GM19099 (cell line): Measurements from ENCODE around the gene RCAN3.

Experiments used
- POLR2A ChIP-seq: IDR thresholded peaks from 3 replicates; pipeline ENCODE4 v1.6.1; 2011; ENCODE audit warnings: low read depth; ENCODE audit not compliant: insufficient read length; ENCODE audit errors: extremely low read depth

Gene RCAN3

DNA sequence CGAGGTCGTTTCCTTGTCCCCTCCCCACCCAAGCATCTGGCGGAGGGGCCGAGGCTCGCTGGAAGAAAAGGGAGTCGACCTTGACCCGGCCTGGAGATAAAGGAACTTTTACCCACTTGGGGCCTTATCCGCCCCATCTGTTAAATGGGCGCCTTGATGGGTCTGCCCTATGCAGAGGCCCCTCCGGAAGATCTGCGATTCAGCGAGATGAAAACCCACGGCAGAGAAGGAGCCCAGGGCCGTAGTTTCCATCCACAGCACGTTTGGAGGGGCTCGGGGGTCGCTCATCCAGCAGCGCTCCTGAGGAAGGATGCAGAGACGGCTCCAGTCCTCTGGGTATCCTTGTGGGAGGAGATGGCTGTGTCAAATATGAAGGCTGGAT, 53.8 kb downstream of the RCAN3 start:
- TF ChIP-seq POLR2A, result no peak

DNA sequence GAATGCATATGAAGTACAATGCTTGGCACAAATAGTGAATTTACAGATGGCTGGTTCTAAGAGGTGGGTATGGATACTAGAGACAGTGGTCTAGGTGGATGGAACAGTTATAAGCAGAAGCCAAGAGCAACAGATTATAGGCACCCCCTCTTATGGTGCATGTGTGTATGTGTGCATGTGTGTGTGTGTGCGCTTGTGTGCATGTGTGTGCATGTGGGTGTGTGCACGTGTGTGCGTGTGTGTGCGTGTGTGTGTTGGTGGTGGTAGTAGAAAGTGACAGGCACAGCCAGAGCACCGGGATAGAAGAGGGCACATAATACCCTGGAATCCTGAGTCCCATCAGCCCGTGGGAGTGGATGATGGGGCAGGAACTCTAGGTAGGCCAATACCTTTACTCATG, 54.6 kb downstream of the RCAN3 start:
- no peak for TF ChIP-seq POLR2A

DNA sequence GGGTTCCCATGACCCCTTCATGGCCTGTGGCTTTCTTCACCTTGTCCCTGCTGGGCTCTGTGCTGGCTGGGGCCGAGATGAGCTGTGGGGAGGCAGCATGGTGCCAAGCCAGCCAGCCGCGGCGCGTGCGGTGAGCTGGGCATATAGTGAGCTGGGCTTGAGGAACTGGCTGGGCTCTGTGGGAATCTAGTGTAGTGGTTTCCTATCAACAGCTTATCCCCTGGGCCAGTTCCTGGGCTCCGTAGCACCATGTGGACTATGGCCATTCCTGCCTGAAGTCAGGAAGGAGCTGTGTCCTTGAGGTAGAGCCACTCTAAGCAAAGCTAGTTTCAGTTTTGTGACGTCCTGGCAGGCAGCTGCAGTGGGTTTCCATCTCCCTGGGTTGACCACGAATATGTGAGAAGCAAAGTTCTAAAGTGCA, 55.1 kb downstream of the RCAN3 start:
- TF ChIP-seq POLR2A, result no peak

DNA sequence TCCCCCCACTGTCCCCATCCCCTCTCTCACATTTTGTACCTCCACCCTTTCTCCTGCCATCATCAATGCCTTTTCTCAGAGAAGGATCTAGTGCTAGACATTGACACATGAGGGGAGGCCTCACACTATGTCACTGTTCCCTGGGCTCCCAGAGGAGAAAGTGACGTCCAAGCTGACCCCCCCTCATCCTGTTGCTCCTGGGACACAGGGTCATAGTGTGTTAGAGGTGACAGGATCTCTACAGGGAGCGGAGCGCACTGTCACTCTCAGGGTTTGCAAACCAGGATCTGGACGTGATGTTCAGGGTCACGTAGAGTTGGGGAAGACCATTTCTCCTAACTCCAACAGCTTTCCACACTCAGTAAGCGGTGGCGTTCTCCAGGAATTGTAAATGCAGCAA, 55.8 kb downstream of the RCAN3 start:
- no peak for TF ChIP-seq POLR2A

DNA sequence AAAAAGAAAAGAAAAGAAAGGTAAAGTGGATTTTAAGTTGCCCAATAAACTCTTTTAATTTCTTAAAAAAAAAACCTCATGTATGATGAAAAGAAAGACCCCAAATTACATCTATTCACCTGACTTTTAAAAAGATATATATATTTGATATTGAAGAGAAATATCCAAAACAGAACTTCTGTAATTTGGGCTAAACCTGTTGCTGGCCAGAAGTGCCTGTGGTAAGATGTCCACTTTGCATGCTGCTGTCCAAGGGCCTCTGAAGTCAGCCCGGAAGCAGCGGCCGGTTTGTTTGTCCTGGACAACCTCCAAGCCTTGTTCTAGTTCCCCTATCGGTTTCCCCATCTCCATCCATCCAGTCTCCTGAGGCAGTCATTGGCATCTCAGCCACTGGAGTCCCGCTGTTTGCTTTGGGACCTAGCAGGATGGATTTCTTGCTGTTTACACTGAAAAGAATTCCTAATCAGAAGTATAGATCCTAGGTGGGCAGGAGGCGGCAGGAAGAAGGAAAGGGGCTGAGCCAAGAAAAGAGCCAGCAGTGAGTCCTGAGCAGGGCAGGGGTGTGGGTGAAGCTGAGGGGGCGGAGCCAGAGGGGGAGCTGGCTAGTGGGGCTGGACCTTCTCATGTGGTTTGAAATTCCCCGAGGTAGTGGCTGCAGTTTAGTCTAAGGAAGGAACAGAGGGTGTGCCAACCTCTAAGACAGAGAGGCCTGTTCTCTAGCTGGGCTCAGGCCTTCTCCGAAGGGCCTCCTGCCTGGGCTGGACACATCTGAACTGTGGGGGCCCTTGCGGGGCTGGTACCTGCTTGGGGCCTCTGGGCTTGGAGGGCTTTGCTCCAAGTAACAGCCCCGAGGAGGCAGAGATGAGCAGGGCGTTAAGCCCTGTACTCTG, 56.5 kb downstream of the RCAN3 start:
- no peak for TF ChIP-seq POLR2A

DNA sequence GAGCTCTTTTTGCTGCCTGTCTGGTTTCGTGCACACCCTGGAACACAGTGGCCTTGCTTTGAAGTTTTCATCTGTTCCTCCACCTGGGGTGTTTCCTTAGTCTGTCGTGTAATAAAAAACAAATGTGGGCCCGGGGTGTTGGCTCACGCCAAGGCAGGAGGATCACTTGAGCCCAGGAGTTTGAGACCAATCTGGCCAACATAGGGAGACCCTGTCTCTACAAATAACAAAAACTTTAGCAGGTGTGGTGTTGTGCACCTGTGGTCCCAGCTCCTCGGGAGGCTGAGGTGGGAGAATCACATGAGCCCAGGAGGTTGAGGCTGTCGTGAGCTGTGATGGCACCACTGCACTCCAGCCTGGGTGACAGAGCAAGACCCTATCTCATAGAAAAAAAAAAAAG, 57.7 kb downstream of the RCAN3 start:
- no peak for TF ChIP-seq POLR2A

DNA sequence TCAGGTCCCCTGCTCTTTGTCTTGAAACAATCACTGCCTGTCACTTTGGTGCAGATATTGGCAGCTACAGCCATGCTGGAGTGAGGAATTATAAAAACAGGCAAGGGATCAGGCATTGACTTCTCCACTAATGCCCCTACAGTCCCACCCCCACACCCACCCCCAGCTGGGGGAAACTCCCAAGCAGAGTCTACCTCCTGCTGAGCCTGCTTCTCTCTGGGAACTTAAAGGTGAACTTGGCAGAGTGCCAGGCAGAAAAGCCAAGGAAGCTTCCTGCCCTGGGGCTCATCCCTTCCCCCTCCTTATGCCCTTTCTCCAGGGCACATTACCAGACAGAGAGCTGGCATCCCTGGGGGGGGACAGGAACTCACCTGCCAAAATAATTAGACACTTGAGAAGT, 60.0 kb downstream of the RCAN3 start:
- no peak for TF ChIP-seq POLR2A

DNA sequence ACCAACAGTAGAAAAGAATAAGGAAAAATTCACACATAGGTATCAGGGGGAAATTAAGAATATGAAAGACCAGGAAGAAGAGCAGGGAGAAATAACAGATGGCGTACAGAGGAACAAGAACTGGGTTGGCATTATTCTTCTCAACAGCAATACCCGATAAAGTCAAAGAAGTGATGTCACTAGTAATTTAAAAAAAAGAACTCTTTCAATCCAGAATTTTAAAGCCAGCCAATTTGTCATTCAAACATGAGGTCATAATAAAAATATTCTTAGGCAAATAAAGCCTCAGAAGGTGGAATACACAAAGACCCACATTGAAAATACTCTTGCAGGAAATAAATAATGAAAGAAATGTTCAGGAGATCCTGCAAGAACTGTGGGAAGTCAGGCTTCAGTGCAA, 62.1 kb downstream of the RCAN3 start:
- no peak for TF ChIP-seq POLR2A

DNA sequence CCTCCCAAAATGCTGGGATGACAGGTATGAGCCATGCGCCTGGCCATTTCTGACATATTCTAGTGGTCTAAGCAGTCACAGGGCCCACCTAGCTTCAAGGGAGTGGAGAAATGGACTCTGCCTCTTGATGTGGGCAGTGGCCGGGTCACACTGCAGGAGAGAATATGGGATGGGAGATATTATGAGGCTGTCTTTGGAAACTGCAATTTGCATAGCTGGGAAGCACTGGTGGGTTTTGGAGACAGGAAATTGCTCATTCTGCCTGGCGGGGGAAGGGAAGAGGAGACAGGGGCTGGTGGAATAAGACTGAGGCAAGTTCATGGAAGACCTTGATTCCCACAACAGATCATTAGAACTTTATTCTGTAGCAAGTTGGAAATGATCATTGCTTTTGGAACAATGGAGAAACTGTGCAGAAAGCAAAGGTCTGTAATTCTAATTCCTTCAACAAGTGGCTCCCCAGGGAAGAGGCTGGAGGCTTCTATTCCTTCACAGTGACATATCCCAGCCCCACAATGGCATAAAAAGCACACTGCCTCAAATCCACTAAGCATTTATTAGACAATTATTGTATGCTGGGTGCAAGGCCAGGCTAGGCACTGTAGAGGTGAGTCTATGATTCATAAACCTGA, 63.7 kb downstream of the RCAN3 start:
- no peak for TF ChIP-seq POLR2A

DNA sequence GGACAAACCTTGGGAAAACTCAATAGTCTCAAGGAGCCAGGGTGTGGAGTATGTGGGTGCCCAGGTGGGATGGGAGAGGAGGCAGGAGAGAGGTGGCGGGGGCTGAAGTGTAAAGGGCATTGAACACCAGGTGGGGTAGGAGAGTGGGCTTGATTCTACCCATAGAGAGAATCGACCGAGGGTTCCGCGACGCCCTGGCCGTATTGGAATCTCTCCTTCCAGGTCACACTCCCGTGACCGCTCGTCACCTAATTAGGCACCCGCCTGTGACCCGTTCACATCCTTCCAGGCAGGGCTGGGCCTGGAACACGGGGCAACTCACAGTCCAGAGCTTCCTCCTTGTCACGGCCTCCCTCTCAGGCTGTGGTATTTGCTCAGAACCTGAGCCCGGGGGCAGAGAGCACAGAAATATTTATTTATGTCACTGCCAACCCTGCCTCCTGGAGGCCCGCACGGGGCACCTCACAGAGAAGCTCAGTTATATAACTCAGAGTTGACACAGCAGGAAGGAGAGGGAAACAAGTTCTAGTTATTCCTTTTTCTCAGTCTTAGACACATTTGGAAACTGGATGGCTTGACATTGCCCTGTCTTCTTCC, 65.3 kb downstream of the RCAN3 start:
- no peak for TF ChIP-seq POLR2A

DNA sequence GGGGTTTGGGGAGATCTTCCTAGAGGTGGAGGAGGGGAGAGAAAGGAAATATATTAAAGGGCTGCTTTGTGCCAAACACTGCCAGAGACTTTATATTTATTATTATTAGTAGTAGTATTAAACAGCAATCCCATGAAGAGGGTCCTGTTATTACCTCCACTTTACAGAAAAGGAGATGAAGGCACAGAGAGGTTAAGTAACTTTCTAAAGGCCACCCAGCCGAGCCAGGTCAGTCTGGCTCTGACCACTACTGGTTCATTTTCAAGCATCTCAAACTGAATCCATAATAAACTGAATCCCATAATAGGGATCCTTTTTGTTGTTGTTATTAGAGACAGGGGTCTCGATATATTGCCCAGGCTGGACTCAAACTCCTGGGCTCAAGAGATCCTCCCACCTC, 65.8 kb downstream of the RCAN3 start:
- TF ChIP-seq POLR2A, result no peak

DNA sequence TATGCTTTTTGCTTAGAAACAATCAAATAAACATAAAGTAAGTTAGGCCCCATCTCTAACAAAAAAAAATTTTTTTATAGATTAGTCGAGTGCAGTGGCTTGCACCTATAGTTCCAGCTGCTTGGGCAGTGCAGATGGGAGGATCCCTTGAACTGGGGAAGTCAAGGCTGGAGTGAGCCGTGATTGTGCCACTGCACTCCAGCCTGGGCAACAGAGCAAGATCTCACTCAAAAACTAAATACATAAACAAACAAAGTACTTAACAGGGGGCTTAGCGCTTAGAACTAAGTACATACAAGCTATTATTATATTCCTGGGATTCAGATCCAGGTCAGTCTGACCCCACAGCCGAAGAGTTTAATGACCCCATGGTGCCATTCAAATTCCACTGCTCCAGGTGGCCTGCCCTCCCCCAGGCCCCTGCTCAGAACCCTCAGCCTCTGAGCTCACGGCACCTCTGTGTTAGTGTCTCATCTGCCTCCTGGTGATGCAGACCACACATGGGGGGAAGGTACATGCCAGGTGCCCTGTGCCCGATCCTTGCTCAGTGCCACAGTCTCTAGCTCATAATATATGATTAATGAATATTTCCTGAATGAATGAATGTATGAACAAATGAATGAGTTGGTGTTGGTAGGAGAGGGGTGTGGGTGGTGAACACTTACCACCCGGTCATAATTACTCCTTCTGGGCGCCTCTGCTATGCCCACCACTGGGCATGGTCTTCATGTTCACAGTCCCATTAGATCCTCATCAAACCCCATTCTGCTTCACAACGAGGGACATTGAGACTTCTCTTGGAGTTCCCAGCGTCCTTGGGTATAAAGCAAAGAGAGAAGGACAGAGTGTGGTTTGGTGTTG, 67.9 kb downstream of the RCAN3 start:
- TF ChIP-seq POLR2A, result no peak

DNA sequence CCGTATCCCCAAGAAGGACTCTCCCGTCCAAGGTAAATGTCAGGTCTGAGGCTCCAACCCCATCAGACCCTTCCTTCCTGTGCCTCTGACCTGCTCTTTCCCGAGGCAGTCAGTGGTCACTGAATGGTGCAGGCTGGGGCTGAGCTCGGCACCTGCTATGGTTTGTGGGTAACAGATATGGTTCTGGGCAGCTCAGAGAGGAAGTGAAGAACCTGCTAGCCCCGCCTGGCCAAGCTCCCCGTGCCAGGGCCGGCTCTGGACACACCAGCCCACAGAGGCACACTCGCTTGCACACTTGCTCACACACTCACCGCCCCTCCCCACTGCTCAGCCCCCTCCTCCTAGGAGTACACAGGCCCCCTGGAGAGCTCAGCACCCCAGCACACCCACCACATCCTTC, 69.7 kb downstream of the RCAN3 start:
- no peak for TF ChIP-seq POLR2A

DNA sequence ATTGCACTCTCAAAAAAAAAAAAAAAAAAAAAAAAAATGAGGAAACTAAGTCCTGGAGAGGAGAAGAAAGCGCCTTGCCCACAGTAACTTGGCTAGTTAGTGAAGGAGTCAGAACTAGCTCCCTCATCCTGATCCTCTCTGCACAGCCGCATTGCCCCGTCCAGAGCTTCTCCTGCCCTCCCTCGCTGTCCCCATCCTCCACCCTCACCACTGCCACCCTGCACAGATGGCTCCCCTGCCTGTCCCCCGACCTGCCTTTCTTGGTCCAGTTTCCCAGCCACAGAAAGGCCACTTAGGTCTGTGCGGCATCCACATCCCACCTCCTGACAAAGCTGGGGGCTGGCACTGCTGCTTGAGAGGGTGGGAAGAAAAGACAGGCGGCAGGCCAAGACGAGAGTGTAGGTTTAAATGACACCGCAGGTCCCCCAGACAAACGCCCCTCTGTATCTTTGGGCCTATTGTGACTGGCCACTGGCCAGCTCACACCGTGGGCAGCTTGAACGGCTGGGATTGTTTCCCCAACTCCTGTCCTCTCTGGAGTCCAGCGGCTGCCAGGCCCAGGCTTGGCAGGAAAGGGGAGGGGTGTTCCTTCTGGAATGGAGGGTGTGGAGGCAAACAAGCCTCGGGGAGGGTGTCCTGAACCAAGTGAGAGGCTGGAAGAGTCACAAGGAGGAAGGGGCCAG, 73.4 kb downstream of the RCAN3 start:
- no peak for TF ChIP-seq POLR2A
